ENCODE measurements around the gene AP1B1.
"Not testable (repeated sequence)": the region's sequence is repeated elsewhere in the genome, so short reads cannot be mapped to it uniquely, and the experiment has no call there.

Gene AP1B1

GRCh38 chr22:29346659-29347058 lies 41.7 kb downstream of the AP1B1 start:
- peak; percentile 89 for DNase-seq

GRCh38 chr22:29345932-29346331 lies 42.4 kb downstream of the AP1B1 start:
- DNase-seq = no peak

DNA sequence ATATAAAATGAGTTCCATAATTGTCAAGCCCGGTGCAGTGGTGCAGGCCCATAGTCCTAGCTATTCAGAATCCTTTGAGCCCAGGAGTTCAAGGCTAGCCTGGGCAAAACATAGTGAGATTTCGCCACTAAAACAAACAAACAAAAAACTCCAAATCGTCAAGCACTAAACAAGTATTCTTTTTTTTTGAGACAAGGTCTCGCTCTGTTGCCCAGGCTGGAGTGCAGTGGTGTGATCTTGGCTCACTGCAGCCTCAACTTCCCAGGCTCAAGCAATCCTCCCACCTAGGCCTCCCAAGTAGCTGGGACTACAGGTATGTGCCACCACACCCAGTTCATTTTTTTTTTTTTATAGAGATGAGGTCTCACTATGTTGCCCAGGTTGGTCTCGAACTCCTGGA lies 43.5 kb downstream of the AP1B1 start:
- DNase-seq = not testable (repeated sequence)

GRCh38 chr22:29344137-29344536 lies 44.2 kb downstream of the AP1B1 start:
- DNase-seq = peak; percentile 66

DNA sequence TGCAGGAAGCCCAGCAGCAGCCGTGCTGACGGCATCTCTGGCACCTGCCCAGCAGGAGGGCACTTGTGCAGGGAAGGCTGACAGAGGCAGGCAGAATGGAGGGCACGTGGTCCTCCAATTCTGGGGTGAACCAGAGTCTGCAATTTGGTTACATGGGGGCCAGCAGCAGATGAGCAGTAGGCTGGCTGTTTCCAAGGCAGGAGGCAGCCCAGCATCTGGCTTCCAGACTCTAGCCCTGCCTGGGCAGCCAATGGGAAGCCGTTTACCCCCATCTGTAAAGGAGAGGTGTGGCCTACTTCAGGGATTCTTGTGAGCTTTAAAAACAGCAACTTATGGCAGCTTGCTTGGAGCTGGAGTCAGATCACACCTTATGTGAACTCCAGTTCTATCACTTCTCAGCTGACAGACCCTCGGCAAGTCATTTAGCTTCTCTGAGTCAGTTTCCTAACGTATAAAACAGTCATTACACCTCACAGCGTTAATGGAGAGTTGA lies 45.0 kb downstream of the AP1B1 start:
- peak; percentile 99 for DNase-seq

GRCh38 chr22:29342577-29343312 lies 45.6 kb downstream of the AP1B1 start:
- peak; percentile 54 for DNase-seq

GRCh38 chr22:29342177-29342576 lies 46.2 kb downstream of the AP1B1 start:
- DNase-seq = no peak

- DNase-seq = no peak
Observed at GRCh38 chr22:29341849-29342127, 46.6 kb downstream of the AP1B1 start.

DNA sequence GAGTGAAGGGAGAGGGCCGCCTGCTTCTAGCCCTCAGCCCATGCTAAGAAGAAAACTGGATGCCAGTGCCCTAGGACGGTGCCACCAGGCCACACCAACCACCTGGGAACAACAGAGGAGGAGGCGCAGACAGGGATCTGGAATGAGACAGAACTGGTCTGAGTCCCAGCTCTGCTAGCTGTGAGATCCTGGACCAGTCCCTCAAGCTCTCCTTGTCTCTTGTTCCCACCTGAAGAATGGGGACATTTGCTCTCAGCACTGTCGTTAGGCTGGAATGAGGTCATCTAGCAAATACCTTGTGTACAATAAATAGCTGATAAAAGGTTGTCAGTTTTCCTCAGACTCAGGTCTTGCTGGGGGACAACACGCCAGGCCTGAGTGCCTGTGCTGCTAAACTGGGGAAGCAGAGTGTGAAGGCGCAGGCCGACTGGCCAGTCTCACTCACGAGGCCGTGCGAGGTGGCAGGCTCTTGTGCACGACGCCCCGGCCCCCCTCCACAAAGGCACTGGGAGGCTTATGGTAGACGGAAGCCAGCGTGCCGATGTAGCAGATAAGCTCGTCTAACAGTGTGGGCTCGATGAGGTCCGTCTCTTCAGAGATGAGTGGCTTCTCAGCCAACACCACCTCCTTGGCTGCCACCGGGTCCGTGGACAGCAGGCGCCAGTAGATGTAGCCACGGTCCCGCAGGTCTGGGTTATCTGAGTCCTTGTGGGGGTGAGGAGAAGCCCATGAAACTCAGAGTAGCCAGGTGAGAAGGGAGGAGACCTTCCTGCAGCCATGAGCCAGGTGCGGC lies 47.1 kb downstream of the AP1B1 start:
- no peak for DNase-seq

GRCh38 chr22:29340566-29340965 lies 47.8 kb downstream of the AP1B1 start:
- DNase-seq = no peak

DNA sequence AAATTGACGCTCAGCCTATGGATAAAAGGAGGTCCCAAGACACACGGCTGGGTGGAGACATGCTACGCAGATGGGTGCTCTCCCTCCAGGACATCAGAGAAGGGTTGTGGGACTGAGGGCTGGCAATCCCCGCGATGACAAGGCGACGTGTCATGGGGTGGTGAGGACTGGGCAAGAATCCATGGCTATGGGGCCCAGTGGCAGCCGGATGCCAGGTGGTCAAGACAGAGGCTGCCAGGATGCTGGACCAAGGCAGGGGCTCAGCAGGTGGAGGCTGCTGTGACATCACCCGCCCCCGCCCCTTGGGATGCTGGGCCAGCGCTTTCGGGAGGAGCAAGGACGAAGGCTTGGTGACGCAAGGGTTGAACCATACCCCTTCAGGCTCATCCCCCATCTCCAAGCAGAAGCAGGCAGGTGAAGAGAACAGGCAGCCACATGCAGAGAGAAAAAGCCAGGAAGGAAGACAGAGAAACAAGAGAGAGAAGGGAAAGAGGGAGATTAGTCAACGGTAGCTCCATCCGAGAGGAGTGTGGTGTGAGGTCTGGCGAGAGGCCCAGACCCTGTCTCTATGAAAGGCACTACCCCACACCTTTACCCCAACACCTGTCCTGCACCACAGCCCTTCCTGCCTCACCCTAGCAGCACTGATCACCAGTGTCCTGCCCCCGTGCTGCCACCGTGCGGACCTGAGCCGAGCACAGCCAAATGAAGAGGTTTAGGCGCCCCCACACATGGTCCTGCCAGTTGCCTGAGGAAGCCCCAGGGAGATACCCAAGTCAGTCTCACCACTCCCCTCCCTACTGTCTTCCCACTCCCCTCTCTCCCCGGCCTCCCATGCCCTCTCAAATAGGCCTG lies 48.8 kb downstream of the AP1B1 start:
- DNase-seq = no peak

DNA sequence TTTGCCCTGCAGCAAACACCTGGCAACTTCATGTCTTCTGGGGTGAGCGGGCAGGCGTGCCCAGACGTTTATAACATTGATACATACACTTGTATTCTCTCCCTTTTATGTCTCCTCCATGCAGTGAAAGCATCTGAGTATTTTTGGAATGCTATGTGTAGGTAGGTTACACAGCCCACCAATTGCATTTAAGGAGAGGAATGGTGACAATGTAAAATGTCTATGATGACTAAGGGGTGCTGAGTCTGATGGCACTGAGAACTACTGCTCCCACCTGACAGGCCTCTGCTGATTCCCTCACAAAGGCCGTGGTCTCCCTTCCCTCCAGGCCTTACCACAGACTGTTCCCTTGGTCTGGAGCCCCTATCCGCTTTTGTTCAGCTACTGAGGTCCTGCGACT lies 50.0 kb downstream of the AP1B1 start:
- DNase-seq = no peak

GRCh38 chr22:29337631-29338284 lies 50.6 kb downstream of the AP1B1 start:
- DNase-seq = no peak

DNA sequence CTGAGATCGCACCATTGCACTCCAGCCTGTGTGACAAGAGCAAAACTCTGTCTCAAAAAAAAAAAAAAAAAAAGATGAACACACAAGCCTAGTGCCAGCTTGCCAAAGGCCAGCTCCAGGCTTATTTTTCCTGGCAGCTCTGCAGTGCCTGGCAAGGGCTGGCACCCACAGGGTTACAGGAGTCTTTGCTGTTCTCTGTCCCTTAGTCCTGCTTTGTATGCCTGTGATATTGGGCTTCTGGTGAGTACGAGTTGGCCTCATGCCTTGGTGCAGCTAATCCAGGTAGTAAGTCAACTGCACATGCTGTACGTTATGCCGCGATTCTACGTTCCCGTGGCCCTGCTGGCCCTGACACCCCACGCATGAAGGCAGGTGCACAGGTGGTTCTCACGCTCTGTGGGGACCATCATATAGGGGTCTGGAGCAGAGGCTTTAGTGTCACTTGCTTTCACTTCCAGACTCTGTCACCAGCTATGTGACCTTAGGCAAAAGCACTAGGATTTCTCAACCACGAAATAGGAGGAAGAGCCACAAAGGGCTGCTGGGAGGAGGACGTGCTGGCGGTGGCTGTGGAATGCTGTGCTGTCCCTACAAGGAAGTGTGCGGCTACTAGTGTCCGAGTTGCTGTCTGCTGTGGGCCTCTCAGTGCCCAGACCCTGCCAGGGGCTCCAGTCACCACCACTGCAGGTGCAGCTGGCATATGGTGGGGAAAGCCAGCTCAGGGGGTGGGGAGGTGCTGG lies 51.4 kb downstream of the AP1B1 start:
- DNase-seq = no peak

GRCh38 chr22:29335656-29336055 lies 52.7 kb downstream of the AP1B1 start:
- no peak for DNase-seq

DNA sequence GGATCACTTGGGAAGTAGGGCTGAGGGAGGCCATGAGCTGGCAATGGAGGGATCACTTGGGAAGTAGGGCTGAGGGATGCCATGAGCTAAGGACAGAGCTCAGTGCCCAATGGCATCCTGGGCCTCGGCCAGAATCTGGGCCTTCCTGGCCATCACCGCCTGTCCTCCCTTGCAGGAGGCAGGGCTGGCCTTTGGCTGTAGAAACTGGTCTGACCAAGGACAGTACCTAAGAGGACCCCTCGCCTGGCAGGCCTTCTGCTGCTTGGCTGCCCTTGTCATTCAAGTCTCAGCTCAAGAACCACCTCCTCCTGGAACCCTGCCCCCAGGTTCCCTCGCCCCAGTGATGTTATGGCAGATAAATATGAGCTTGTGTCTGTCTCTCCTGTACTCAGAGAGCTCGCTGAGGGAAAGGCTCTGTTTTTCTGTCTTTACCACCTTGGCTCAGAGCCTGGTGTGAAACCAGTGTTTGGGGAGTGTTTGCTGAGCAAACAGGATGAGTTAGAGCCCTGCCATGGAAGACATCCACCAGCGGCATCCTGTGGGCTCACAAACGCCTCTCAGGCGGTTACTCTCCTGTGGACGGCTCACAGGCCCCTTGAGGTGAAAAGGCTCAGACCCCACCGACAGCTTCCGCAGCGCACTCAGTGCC lies 53.5 kb downstream of the AP1B1 start:
- DNase-seq = no peak

DNA sequence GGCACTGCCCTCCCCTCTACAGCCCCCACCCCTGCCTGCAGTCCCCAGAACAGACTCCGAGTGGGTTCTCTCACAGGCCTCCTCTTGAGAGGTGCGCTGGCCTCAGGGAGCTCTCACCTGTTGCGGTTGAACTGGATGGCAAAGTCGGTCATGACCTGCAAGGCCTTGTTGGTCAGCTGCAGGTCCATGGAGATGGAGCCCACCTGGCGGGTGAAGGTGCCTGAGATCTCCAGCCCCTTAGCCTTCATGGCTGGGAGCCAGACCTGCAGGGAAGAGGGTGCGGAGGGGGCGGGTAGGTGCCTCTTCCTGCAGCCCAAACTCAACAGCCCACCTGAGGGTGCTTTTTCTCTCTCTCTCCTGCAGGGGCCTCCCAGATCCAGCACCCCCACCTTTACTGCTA lies 54.2 kb downstream of the AP1B1 start:
- no peak for DNase-seq

- DNase-seq = no peak
Observed at GRCh38 chr22:29332886-29333496, 55.4 kb downstream of the AP1B1 start.

DNA sequence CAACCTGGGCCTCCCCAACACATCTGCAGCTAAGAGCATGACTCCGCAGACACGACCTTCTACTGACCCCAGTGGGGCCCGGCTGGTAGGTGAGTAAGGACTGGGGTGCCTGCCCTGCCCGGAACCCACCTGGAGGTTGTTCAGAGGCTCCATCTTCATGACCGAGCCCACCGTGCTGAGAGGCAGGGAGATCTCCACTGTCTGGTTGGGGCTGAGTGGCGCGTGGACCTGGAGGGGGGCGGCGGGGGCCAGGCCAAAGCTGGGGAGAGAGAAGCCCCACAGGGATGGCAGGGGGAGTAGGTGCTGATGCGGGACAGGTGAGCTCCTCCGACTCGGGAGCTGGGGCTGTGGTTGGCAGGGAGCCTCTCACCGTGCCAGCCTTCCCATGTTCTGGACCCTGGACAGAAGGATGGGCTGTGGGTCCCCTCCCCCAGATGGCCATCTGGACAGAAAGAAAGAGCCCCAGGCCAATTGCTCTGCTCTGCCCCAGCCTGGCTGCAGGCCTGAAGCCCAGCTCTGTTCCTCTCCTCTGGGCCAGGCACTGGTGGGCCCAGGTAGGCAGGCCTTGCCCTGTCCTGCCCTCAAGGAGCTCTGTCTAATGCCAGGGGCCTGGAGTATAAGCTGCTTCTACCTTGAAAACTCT lies 56.6 kb downstream of the AP1B1 start:
- no peak for DNase-seq

- DNase-seq = peak; percentile 57
Observed at GRCh38 chr22:29331213-29331612, 57.2 kb downstream of the AP1B1 start.

GRCh38 chr22:29330753-29331152 lies 57.6 kb downstream of the AP1B1 start:
- DNase-seq = peak; percentile 100

Data from DMS 273 treated with DMSO at 0.1 percent for 48 hours (cell line).